H1 (cell line): ENCODE results near the gene DOCK1. TPM values are rescaled to one million over a fixed set of nuclear protein-coding genes. Genes with fewer than 3 reads are reported as not detected.

Experiments used
- BCL11A ChIP-seq, 2 experiments: IDR thresholded peaks; one replicate each; pipeline ENCODE4 v1.6.1; 2011; ENCODE audit warnings: low read depth in 2 of 2, low read length in 2 of 2, mild to moderate bottlenecking in 2 of 2
- CHD2 ChIP-seq: IDR thresholded peaks from 2 replicates; pipeline ENCODE4 v1.6.1; 2012; ENCODE audit warnings: low read length, improper control_type of control experiment
- CHD7 ChIP-seq: fragments of 300-600 bp; sonication (generic); IDR thresholded peaks from 2 replicates; pipeline ENCODE4 v1.7.1; 2012; ENCODE audit warnings: low read length, moderate library complexity, mild to moderate bottlenecking, inconsistent platforms; ENCODE audit not compliant: insufficient replicate concordance
- RNF2 ChIP-seq: fragments of 200-900, 300-1000 bp; sonication (generic); IDR thresholded peaks from 2 replicates; pipeline ENCODE4 v1.7.1; 2016; ENCODE audit warnings: borderline replicate concordance, low read depth, mild to moderate bottlenecking, antibody characterized with exemption, low read length; ENCODE audit not compliant: poor library complexity, severe bottlenecking; ENCODE audit errors: missing control alignments
- SIX5 ChIP-seq: IDR thresholded peaks from 2 replicates; pipeline ENCODE4 v1.6.1; 2011; ENCODE audit warnings: mild to moderate bottlenecking, low read depth, low read length
- polyA plus RNA-seq, 7 experiments: library from polyadenylated mRNA; depleted of rRNA in 3 of 7; stranded (reverse) in 5 of 7; unstranded in 2 of 7; fragments of >200 nt in 5 of 7; fragments of 200-250 nt in 2 of 7; gene quantifications; 1 replicate in 5 of 7; 2 replicates in 1 of 7; 4 replicates in 1 of 7; pipeline versions ENCODE4 v1.2.1 to v1.2.3, GENCODE V29; 2011 to 2013; ENCODE audit warnings: missing spikeins in 2 of 7, mixed read lengths in 2 of 7
- total RNA-seq: library from RNA; stranded (reverse); fragmentation: NEBNext Ultra II Directional; extraction: Animal tissue kit (Norgen Biotek cat#: 25700); gene quantifications from 2 replicates; pipeline ENCODE4 v1.2.1, GENCODE V29; 2021

Gene DOCK1
- total and polyA plus RNA-seq, 2 of the 8 experiments (the other 6 are each of a cell fraction or from before 2014, with no cell fraction given), result 11.6 to 53.0 TPM

GRCh38 chr10:126893206-126893605, 12.0 kb upstream of the DOCK1 start (continued):
- no peak for TF ChIP-seq CHD7
- no peak for TF ChIP-seq BCL11A (IDR thresholded peaks at IDR 0.05; ENCODE audit: low read depth in 2 of 2, low read length in 2 of 2)
- TF ChIP-seq SIX5, result no peak
- no peak for TF ChIP-seq RNF2
- TF ChIP-seq CHD2, result no peak
